Measurements from ENCODE around the gene DEFB115.
"Not testable (repeated sequence)": the region's sequence is repeated elsewhere in the genome, so short reads cannot be mapped to it uniquely, and the experiment has no call there.

DEFB115 gene, protein sequence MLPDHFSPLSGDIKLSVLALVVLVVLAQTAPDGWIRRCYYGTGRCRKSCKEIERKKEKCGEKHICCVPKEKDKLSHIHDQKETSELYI

DNA sequence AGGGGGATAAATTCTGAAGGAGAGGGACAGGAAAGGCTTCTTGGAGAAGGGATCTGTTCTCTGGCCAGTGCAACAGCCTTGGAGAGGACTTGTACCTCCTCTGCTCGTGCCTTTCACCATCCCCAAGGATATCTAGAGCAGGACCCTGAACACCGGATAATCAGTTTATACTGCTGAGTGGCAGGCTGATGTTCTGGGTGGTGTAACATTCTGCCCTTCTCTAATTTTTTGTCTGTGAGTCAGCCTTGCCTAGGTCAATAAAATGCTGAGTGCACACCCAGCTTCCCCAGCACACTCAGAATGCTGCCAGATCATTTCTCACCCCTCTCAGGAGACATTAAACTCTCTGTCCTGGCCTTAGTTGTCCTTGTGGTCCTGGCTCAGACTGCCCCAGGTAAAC is at the start of gene DEFB115:
Gene DEFB115, plus strand, starts transcription at position 301 of the 400 bp plus-strand sequence. Its CDS starts 0 bp downstream, at position 301.
- in situ Hi-C loops (cut with MboI; ENCODE audit: low sequenced_read_pairs), result no loop called here

GRCh38 chr20:31236953-31237352 is 20.5 kb upstream of the DEFB115 start:
- in situ Hi-C loops (cut with MboI; ENCODE audit: low sequenced_read_pairs), result no loop called here

DNA sequence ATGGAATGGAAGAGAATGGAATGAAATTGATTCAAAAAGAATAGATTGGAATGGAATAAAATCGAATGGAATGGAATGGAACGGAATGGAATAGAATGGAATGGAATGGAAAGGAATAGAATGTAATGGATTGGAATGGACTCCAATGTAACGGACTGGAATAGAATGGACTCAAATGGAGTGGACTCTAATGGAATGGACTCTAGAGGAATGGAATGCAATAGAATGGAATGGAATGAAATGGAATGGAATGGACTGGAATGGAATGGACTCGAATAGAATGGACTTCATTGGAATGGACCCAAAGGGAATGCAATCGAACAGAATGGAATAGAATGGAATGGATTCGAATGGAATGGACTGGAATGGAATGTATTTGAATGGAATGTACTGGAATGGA is 19.7 kb upstream of the DEFB115 start:
- in situ Hi-C loops (cut with MboI; ENCODE audit: low sequenced_read_pairs), result no loop called here

- in situ Hi-C loops (cut with MboI; ENCODE audit: low sequenced_read_pairs), result no loop called here
These were observed 18.3 kb upstream of the DEFB115 start for GRCh38 chr20:31239139-31239538.

GRCh38 chr20:31256959-31257358 is 505 bp upstream of the DEFB115 start:
- in situ Hi-C loops (cut with MboI; ENCODE audit: low sequenced_read_pairs), result no loop called here

GRCh38 chr20:31260326-31260932 is 3.0 kb downstream of the DEFB115 start:
- in situ Hi-C loops (cut with MboI; ENCODE audit: low sequenced_read_pairs), result no loop called here

- in situ Hi-C loops (cut with MboI; ENCODE audit: low sequenced_read_pairs), result no loop called here
These were observed 17.0 kb downstream of the DEFB115 start for GRCh38 chr20:31274441-31274840.

DNA sequence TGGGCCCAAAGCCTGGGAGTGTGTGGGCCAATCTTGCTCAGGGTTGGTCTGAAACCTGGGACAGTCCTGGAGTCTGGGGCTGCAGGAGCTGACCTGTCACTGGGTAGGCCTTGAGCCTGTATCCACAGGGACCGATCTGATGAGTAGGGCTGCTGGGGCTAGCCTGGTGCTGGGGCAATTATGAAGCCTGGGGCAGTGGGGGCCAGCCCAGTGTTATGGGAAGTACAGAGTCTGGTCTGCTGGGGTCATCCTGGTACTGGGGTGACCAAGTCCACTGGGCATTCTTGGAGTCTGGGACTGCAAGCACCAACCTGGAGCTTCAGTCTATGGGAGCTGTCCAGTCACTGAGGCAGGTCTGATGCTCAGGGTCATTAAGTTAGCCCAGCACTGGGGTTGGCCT is 20.7 kb downstream of the DEFB115 start:
- in situ Hi-C loops (cut with MboI; ENCODE audit: low sequenced_read_pairs), result no loop called here

- in situ Hi-C loops (cut with MboI; ENCODE audit: low sequenced_read_pairs), result not testable (repeated sequence)
These were observed 27.5 kb downstream of the DEFB115 start for GRCh38 chr20:31284964-31285363.

- in situ Hi-C loops (cut with MboI; ENCODE audit: low sequenced_read_pairs), result no loop called here
These were observed 51.2 kb downstream of the DEFB115 start, which contains the start of gene DEFB116 for GRCh38 chr20:31308535-31309162. DEFB116 (minus strand) TSS chr20:31308585; CDS start chr20:31308585, 0 bp downstream.
